ENCODE results near the gene GPR87.
A peak's percentile ranks its signal among the peaks of the same experiment; 100 is the strongest.

The GPR87 gene

DNA sequence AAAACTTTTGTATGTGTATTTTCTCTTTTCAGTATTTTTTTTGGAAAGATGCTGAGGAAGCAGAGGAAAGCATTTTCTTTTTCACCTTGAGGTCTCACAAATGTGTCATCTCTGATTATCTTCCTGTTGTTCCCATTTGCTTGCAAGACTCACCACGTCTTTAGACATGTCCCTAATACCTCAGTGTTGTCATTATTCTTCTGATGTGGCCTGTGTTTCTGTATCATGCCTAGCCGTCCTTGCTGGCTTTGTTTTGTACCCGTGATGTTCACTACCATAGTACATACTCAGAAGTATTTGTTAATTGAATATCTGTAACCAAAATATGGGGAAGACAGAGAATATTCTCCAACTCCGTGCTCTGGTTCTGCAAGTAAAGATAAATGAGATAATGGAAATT lies 33.2 kb downstream of the GPR87 start:
- Histone ChIP-seq H3K4me3 (no peak overlapping the region), H3K4me1 (peaks cover 0 to 8% (median 0%) of the 10 kb centered on the region in 4 donors), H3K36me3 (no peaks in the 10 kb centered on the region), H3K27me3 (no peaks in the 10 kb centered on the region), H3K9me3 (no peaks in the 10 kb centered on the region), H3K27ac (no peak overlapping the region)
- intact Hi-C loops (cut with DNase I; ENCODE audit: low total_unique reads): loop anchor here (5.0 to 10.0 kb wide), 2 partner anchors 56 to 119 kb away; no protein-coding TSS in a partner anchor
- DNase-seq: no peak
- TF ChIP-seq, protein P1, sequence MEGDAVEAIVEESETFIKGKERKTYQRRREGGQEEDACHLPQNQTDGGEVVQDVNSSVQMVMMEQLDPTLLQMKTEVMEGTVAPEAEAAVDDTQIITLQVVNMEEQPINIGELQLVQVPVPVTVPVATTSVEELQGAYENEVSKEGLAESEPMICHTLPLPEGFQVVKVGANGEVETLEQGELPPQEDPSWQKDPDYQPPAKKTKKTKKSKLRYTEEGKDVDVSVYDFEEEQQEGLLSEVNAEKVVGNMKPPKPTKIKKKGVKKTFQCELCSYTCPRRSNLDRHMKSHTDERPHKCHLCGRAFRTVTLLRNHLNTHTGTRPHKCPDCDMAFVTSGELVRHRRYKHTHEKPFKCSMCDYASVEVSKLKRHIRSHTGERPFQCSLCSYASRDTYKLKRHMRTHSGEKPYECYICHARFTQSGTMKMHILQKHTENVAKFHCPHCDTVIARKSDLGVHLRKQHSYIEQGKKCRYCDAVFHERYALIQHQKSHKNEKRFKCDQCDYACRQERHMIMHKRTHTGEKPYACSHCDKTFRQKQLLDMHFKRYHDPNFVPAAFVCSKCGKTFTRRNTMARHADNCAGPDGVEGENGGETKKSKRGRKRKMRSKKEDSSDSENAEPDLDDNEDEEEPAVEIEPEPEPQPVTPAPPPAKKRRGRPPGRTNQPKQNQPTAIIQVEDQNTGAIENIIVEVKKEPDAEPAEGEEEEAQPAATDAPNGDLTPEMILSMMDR (IDR thresholded peaks at IDR 0.05): no peak

DNA sequence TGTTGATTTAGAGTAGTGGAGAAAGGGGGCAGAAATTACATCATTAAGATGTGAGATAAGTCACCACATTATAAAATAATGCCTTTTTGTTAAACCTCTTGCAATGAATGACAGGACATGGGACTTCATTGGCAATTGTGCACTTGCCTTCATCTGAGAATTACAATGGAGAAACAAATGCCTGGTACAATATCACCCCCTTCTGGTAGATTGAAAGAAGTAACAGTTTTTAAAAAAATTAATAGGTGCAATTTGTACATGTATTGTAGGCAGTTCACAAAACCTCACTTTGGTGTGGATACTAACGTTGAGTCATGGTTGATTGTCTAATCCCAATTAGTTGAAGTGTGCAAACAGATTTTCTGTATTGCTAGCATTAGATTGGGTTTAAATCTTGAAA lies 33.7 kb downstream of the GPR87 start:
- no peak overlapping the region for H3K4me3 ChIP-seq
- H3K27ac ChIP-seq: no peak overlapping the region
- intact Hi-C loops (cut with DNase I; ENCODE audit: low total_unique reads): loop anchor here (5.0 to 10.0 kb wide), 2 partner anchors 56 to 118 kb away; no protein-coding TSS in a partner anchor
- peaks cover 0 to 8% (median 0%) of the 10 kb centered on the region in 4 donors for H3K4me1 ChIP-seq
- no peaks in the 10 kb centered on the region for H3K27me3 ChIP-seq
- no peaks in the 10 kb centered on the region for H3K9me3 ChIP-seq
- no peak for DNase-seq
- no peaks in the 10 kb centered on the region for H3K36me3 ChIP-seq
- TF ChIP-seq, protein P1 (IDR thresholded peaks at IDR 0.05): peak; percentile 67 to 77

DNA sequence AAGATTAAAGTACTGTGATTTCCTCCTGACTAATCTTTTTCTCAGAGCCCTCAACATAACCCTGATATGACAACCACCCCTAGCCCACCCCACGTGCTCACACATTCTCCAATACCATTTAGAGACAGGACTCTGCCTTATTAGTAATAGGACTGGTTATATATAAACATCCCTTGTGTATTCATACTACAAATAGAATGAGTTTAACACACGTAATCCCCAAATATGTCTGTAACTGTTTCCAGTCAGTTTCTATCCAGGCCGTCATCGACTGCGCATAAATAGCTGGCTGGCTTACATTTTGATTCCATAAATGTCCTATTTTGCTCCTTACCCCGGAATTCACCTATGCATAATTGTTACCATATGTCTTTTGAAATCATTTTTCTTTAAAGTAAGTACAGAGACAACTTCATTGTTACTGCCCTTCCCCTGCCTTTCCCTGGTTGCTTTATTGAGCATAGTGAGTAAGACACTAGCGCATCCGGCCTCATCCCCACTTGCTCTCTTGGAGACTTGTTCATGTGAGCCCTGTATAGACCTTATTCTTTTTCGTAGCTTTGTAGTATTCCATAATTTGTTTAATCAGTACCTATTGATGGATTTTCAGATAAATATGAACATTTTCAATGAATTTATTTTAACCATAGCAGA lies 34.8 kb downstream of the GPR87 start:
- no peaks in the 10 kb centered on the region for H3K36me3 ChIP-seq
- H3K27ac ChIP-seq: no peak overlapping the region
- intact Hi-C loops (cut with DNase I; ENCODE audit: low total_unique reads): loop anchor here (5.0 to 10.0 kb wide), 2 partner anchors 54 to 117 kb away; no protein-coding TSS in a partner anchor
- H3K4me3 ChIP-seq: no peak overlapping the region
- TF ChIP-seq, protein P1 (IDR thresholded peaks at IDR 0.05): no peak
- H3K27me3 ChIP-seq: no peaks in the 10 kb centered on the region
- no peak for DNase-seq
- H3K9me3 ChIP-seq: no peaks in the 10 kb centered on the region
- H3K4me1 ChIP-seq: peaks cover 0 to 8% (median 0%) of the 10 kb centered on the region in 4 donors

DNA sequence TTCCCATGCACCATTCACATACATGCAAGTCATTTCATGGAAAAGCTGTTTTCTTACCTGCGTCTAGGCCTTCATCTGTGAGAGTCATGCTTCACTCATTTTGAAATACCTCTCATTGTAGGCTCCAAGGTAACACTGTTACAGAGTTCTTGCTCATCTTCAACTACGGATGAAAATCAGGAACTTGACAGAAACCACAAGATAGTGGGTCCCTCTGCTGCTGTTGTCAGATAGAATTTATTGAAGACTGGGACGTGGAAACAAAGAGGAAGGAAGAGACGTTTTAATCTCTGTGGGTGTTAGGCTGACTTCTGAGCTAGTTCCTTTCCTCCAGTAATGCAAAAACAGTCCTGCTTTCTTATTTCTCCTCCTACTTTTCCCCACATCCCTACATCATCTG lies 38.4 kb downstream of the GPR87 start, which contains the start of gene P2RY14:
Gene P2RY14 (minus strand): TSS at position 313 of the 400 bp plus-strand sequence. CDS start 64,226 bp downstream, outside the sequence.
- Histone ChIP-seq H3K4me1 (peaks cover 0 to 8% (median 0%) of the 10 kb centered on the region in 4 donors), H3K27me3 (no peaks in the 10 kb centered on the region), H3K27ac (no peak within 1 kb of the TSS), H3K9me3 (no peaks in the 10 kb centered on the region), H3K36me3 (no peaks in the 10 kb centered on the region), H3K4me3 (no peak within 1 kb of the TSS)
- TF ChIP-seq, protein P1 (IDR thresholded peaks at IDR 0.05): no peak
- intact Hi-C loops (cut with DNase I; ENCODE audit: low total_unique reads): no loop called here
- no peak for DNase-seq

DNA sequence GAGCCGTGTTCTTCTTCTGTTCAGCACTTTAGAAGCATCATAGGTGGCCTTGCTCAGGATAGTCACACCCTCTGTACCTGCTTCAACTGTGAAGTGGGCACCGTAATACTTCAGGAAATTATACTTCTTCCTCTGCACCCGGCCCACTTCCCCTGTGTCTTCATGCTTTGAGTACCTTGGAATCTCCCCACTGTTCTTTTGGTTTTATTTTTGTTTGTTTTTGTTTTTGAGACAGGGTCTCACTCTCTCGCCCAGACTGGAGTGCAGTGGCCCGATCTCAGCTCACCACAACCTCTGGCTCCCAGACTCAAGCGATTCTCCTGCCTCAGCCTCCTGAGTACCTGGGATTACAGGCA lies 40.0 kb downstream of the GPR87 start:
- no peak overlapping the region for H3K27ac ChIP-seq

More for the DNA sequence above, 40.0 kb downstream of the GPR87 start:
- Histone ChIP-seq H3K4me1 (peaks cover 0 to under 1% (median 0%) of the 10 kb centered on the region in 4 donors), H3K9me3 (no peaks in the 10 kb centered on the region), H3K4me3 (no peak overlapping the region), H3K27me3 (no peaks in the 10 kb centered on the region), H3K36me3 (no peaks in the 10 kb centered on the region)
- no peak for DNase-seq
- TF ChIP-seq, protein P1 (IDR thresholded peaks at IDR 0.05): no peak
- intact Hi-C loops (cut with DNase I; ENCODE audit: low total_unique reads): no loop called here
